Activated CD4-positive, alpha-beta T cell treated with anti-CD3 and anti-CD28 coated beads, Interleukin-2, amount 10 ng/mL, durations not matched to agents 24 days and 14 days (primary cell): ENCODE results near the gene KRTAP5-3. TPM values are rescaled to one million over a fixed set of nuclear protein-coding genes. Genes with fewer than 3 reads are reported as not detected.

Experiments used
- DNase-seq: peaks from one replicate; pipeline ENCODE4 v3.0.0; 2022
- H3K27ac Mint-ChIP-seq: one replicate; pipeline ENCODE4 v1.8.0; 2022; ENCODE audit warnings: mild to moderate bottlenecking, mixed read lengths
- H3K27me3 Mint-ChIP-seq: one replicate; pipeline ENCODE4 v1.8.0; 2022; ENCODE audit warnings: mixed read lengths
- H3K36me3 Mint-ChIP-seq: one replicate; pipeline ENCODE4 v1.8.0; 2022; ENCODE audit warnings: low read depth, mild to moderate bottlenecking, mixed read lengths
- H3K4me1 Mint-ChIP-seq: one replicate; pipeline ENCODE4 v1.8.0; 2021; ENCODE audit warnings: mixed read lengths
- H3K4me3 Mint-ChIP-seq: one replicate; pipeline ENCODE4 v1.8.0; 2022; ENCODE audit warnings: mild to moderate bottlenecking, moderate library complexity, mixed read lengths
- H3K9me3 Mint-ChIP-seq: one replicate; pipeline ENCODE4 v1.8.0; 2021; ENCODE audit warnings: mixed read lengths
- intact Hi-C: fragments of 100-400 bp; cut with micrococcal nuclease; formaldehyde crosslinking; loops from one replicate; pipeline ENCODE4 v1.15.1; 2023
- total RNA-seq: library from RNA; stranded (reverse); gene quantifications from 2 replicates; pipeline ENCODE4 v1.2.3, GENCODE V29; 2022

The KRTAP5-3 gene
- total RNA-seq, 1 donor from 2014 or later = not detected

- H3K27ac Mint-ChIP-seq = no peak overlapping the region
- H3K36me3 Mint-ChIP-seq = no peaks in the 10 kb centered on the region
- intact Hi-C loops = no loop called here
- no peak overlapping the region for H3K4me3 Mint-ChIP-seq
- no peaks in the 10 kb centered on the region for H3K4me1 Mint-ChIP-seq
- peaks cover 1% of the 10 kb centered on the region for H3K27me3 Mint-ChIP-seq
- no peaks in the 10 kb centered on the region for H3K9me3 Mint-ChIP-seq
- DNase-seq = no peak
Measured at GRCh38 chr11:1639102-1639620, 30.9 kb upstream of the KRTAP5-3 start.

- Mint-ChIP-seq H3K27me3 (peaks cover 1% of the 10 kb centered on the region), H3K4me3 (no peak overlapping the region), H3K9me3 (no peaks in the 10 kb centered on the region), H3K4me1 (no peaks in the 10 kb centered on the region), H3K36me3 (no peaks in the 10 kb centered on the region), H3K27ac (no peak overlapping the region)
- intact Hi-C loops = no loop called here
- no peak for DNase-seq
Measured at GRCh38 chr11:1638344-1638743, 30.1 kb upstream of the KRTAP5-3 start.

GRCh38 chr11:1637628-1638027, 29.4 kb upstream of the KRTAP5-3 start:
- no peaks in the 10 kb centered on the region for H3K9me3 Mint-ChIP-seq
- no peaks in the 10 kb centered on the region for H3K36me3 Mint-ChIP-seq
- intact Hi-C loops = no loop called here
- H3K27ac Mint-ChIP-seq = no peak overlapping the region
- no peak for DNase-seq
- no peak overlapping the region for H3K4me3 Mint-ChIP-seq
- H3K27me3 Mint-ChIP-seq = peaks cover 1% of the 10 kb centered on the region
- H3K4me1 Mint-ChIP-seq = no peaks in the 10 kb centered on the region

GRCh38 chr11:1636291-1636950, 28.2 kb upstream of the KRTAP5-3 start:
- intact Hi-C loops = no loop called here
- Mint-ChIP-seq H3K4me3 (no peak overlapping the region), H3K36me3 (no peaks in the 10 kb centered on the region)

GRCh38 chr11:1633864-1634263, 25.6 kb upstream of the KRTAP5-3 start:
- peaks cover 6% of the 10 kb centered on the region for H3K27me3 Mint-ChIP-seq
- H3K4me3 Mint-ChIP-seq = no peak overlapping the region
- intact Hi-C loops = no loop called here
- H3K27ac Mint-ChIP-seq = no peak overlapping the region
- peaks cover 1% of the 10 kb centered on the region for H3K4me1 Mint-ChIP-seq
- no peaks in the 10 kb centered on the region for H3K9me3 Mint-ChIP-seq
- DNase-seq = no peak
- H3K36me3 Mint-ChIP-seq = no peaks in the 10 kb centered on the region

More at GRCh38 chr11:1636291-1636950, 28.2 kb upstream of the KRTAP5-3 start:
- no peaks in the 10 kb centered on the region for H3K9me3 Mint-ChIP-seq
- peaks cover 1% of the 10 kb centered on the region for H3K27me3 Mint-ChIP-seq
- H3K27ac Mint-ChIP-seq = no peak overlapping the region
- DNase-seq = no peak
- H3K4me1 Mint-ChIP-seq = no peaks in the 10 kb centered on the region

- peaks cover 12% of the 10 kb centered on the region for H3K27me3 Mint-ChIP-seq
- H3K27ac Mint-ChIP-seq = no peak overlapping the region
- intact Hi-C loops = no loop called here
- DNase-seq = no peak
- no peak overlapping the region for H3K4me3 Mint-ChIP-seq
- no peaks in the 10 kb centered on the region for H3K9me3 Mint-ChIP-seq
- no peaks in the 10 kb centered on the region for H3K36me3 Mint-ChIP-seq
- H3K4me1 Mint-ChIP-seq = peaks cover 3% of the 10 kb centered on the region
Measured at GRCh38 chr11:1632053-1632714, 23.9 kb upstream of the KRTAP5-3 start.

- Mint-ChIP-seq H3K36me3 (no peaks in the 10 kb centered on the region), H3K27ac (no peak overlapping the region), H3K4me3 (no peak overlapping the region), H3K9me3 (no peaks in the 10 kb centered on the region), H3K27me3 (peaks cover 15% of the 10 kb centered on the region), H3K4me1 (peaks cover 3% of the 10 kb centered on the region)
- no peak for DNase-seq
- intact Hi-C loops = no loop called here
Measured at GRCh38 chr11:1631066-1631568, 22.9 kb upstream of the KRTAP5-3 start.

GRCh38 chr11:1630271-1630670, 22.0 kb upstream of the KRTAP5-3 start:
- intact Hi-C loops = no loop called here

GRCh38 chr11:1629326-1630185, 21.3 kb upstream of the KRTAP5-3 start, which contains the start of gene KRTAP5-5:
Gene KRTAP5-5 (plus strand): TSS chr11:1629775. CDS start chr11:1629841, 66 bp downstream.
- H3K36me3 Mint-ChIP-seq = no peaks in the 10 kb centered on the region
- peaks cover 17% of the 10 kb centered on the region for H3K27me3 Mint-ChIP-seq
- no peak for DNase-seq
- no peaks in the 10 kb centered on the region for H3K9me3 Mint-ChIP-seq
- H3K4me1 Mint-ChIP-seq = peaks cover 3% of the 10 kb centered on the region
- intact Hi-C loops = no loop called here
- H3K4me3 Mint-ChIP-seq = no peak within 1 kb of the TSS
- H3K27ac Mint-ChIP-seq = no peak within 1 kb of the TSS

More at GRCh38 chr11:1630271-1630670, 22.0 kb upstream of the KRTAP5-3 start:
- DNase-seq = no peak
- peaks cover 3% of the 10 kb centered on the region for H3K4me1 Mint-ChIP-seq
- no peak overlapping the region for H3K4me3 Mint-ChIP-seq
- peaks cover 17% of the 10 kb centered on the region for H3K27me3 Mint-ChIP-seq
- H3K36me3 Mint-ChIP-seq = no peaks in the 10 kb centered on the region
- H3K27ac Mint-ChIP-seq = no peak overlapping the region
- no peaks in the 10 kb centered on the region for H3K9me3 Mint-ChIP-seq

- peaks cover 3% of the 10 kb centered on the region for H3K4me1 Mint-ChIP-seq
- H3K27me3 Mint-ChIP-seq = peaks cover 17% of the 10 kb centered on the region
- H3K27ac Mint-ChIP-seq = no peak overlapping the region
- no peaks in the 10 kb centered on the region for H3K36me3 Mint-ChIP-seq
- H3K4me3 Mint-ChIP-seq = no peak overlapping the region
- H3K9me3 Mint-ChIP-seq = no peaks in the 10 kb centered on the region
- intact Hi-C loops = no loop called here
- peak; percentile 87 for DNase-seq
Measured at GRCh38 chr11:1628506-1629325, 20.5 kb upstream of the KRTAP5-3 start.

- peaks cover 3% of the 10 kb centered on the region for H3K4me1 Mint-ChIP-seq
- no peak for DNase-seq
- peaks cover 16% of the 10 kb centered on the region for H3K27me3 Mint-ChIP-seq
- no peaks in the 10 kb centered on the region for H3K36me3 Mint-ChIP-seq
- H3K27ac Mint-ChIP-seq = no peak overlapping the region
- intact Hi-C loops = no loop called here
- H3K9me3 Mint-ChIP-seq = no peaks in the 10 kb centered on the region
- no peak overlapping the region for H3K4me3 Mint-ChIP-seq
Measured at GRCh38 chr11:1625541-1625940, 17.3 kb upstream of the KRTAP5-3 start.

- intact Hi-C loops = no loop called here
- Mint-ChIP-seq H3K27me3 (peaks cover 15% of the 10 kb centered on the region), H3K4me1 (peaks cover 3% of the 10 kb centered on the region), H3K9me3 (no peaks in the 10 kb centered on the region), H3K36me3 (no peaks in the 10 kb centered on the region), H3K27ac (no peak overlapping the region), H3K4me3 (no peak overlapping the region)
- no peak for DNase-seq
Measured at GRCh38 chr11:1624621-1625020, 16.4 kb upstream of the KRTAP5-3 start.

GRCh38 chr11:1623716-1624115, 15.5 kb upstream of the KRTAP5-3 start:
- DNase-seq = no peak
- no peaks in the 10 kb centered on the region for H3K36me3 Mint-ChIP-seq
- intact Hi-C loops = no loop called here
- no peak overlapping the region for H3K4me3 Mint-ChIP-seq
- peaks cover 10% of the 10 kb centered on the region for H3K27me3 Mint-ChIP-seq
- peaks cover 4% of the 10 kb centered on the region for H3K4me1 Mint-ChIP-seq
- no peaks in the 10 kb centered on the region for H3K9me3 Mint-ChIP-seq
- no peak overlapping the region for H3K27ac Mint-ChIP-seq
